Endothelial cell of umbilical vein (primary cell): ENCODE data around the gene UVRAG. TPM values are rescaled to one million over a fixed set of nuclear protein-coding genes. Genes with fewer than 3 reads are reported as not detected.

Experiments used
- BruUV-seq: library from RNA; stranded (reverse); fragments of 400-500 nt; replicated peaks from 2 replicates; lab custom pipeline; 2021; lab: Mats Ljungman, UMichigan
- CTCF ChIA-PET: fragments of 300-600, 350-600 bp; sonication (Branson Sonifier 250); formaldehyde crosslinking; loops from one replicate; lab custom pipeline; 2021; ENCODE audit warnings: antibody characterized with exemption, inconsistent platforms; lab: Charles Lee
- POLR2A ChIA-PET: fragments of 300-600, 350-600 bp; sonication (Branson Sonifier 250); formaldehyde crosslinking; loops from one replicate; lab custom pipeline; 2021; ENCODE audit warnings: antibody characterized with exemption, inconsistent platforms; lab: Charles Lee
- DNase-seq: peaks from one replicate; pipeline ENCODE4 v3.0.0-alpha.2; 2011; ENCODE audit warnings: low read depth, low spot score
- FAIRE-seq: peaks from 2 replicates; lab custom pipeline; 2011; peaks lifted over from hg19 to GRCh38; lab: Jason Lieb, UNC
- H2AFZ ChIP-seq: 2 replicates; pipeline ENCODE4 v1.6.0; 2012; ENCODE audit warnings: low read depth, low read length, control low read depth, inconsistent platforms
- H3K27ac ChIP-seq: 2 replicates; pipeline ENCODE4 v1.5.1; 2011; ENCODE audit warnings: low read depth, mild to moderate bottlenecking, control low read depth, low read length, moderate library complexity; ENCODE audit not compliant: insufficient read depth
- H3K27me3 ChIP-seq, 2 experiments: 2 replicates each; pipeline versions ENCODE4 v1.6.0 to v1.6.1; 2011; ENCODE audit warnings: low read length in 2 of 2, mixed read lengths in 1 of 2; ENCODE audit not compliant: control insufficient read depth in 2 of 2, insufficient read depth in 2 of 2
- H3K36me3 ChIP-seq, 2 experiments: 2 replicates in 1 of 2; 3 replicates in 1 of 2; pipeline ENCODE4 v1.5.1; 2011; ENCODE audit warnings: low read length in 2 of 2, mild to moderate bottlenecking in 1 of 2, moderate library complexity in 1 of 2; ENCODE audit not compliant: control insufficient read depth in 2 of 2, insufficient read depth in 2 of 2; ENCODE audit errors: extremely low read depth in 1 of 2
- H3K4me1 ChIP-seq: 3 replicates; pipeline ENCODE4 v1.5.1; 2011; ENCODE audit warnings: mild to moderate bottlenecking, low read length; ENCODE audit not compliant: control insufficient read depth, insufficient read depth; ENCODE audit errors: extremely low read depth
- H3K4me2 ChIP-seq: 2 replicates; pipeline ENCODE4 v1.6.1; 2011; ENCODE audit warnings: low read length, control low read depth, mixed read lengths; ENCODE audit not compliant: insufficient read depth
- H3K4me3 ChIP-seq, 3 experiments: fragments of 200-600 bp in 1 of 3; sonication (generic), shearing (Covaris generic) in 1 of 3; replicated peaks in 1 of 3; 2 replicates each; pipeline ENCODE4 v1.5.1; 2011 to 2016; ENCODE audit warnings: control low read depth in 3 of 3, low read length in 3 of 3, mild to moderate bottlenecking in 2 of 3, inconsistent platforms in 1 of 3, low read depth in 1 of 3, moderate library complexity in 1 of 3; ENCODE audit not compliant: insufficient read depth in 1 of 3
- H3K79me2 ChIP-seq: 2 replicates; pipeline ENCODE4 v1.6.0; 2012; ENCODE audit warnings: low read length, inconsistent platforms; ENCODE audit not compliant: control insufficient read depth, insufficient read depth
- H3K9ac ChIP-seq: replicated peaks from 2 replicates; pipeline ENCODE3; 2011; ENCODE audit warnings: low read length, control low read depth; ENCODE audit not compliant: insufficient read depth; ENCODE audit errors: extremely low read depth
- H3K9me1 ChIP-seq: replicated peaks from 3 replicates; pipeline ENCODE4 v1.6.0; 2011; ENCODE audit warnings: mild to moderate bottlenecking, low read length; ENCODE audit not compliant: control insufficient read depth, insufficient read depth; ENCODE audit errors: extremely low read depth
- H3K9me3 ChIP-seq: replicated peaks from 2 replicates; pipeline ENCODE4 v1.5.1; 2012; ENCODE audit warnings: low read length, inconsistent platforms; ENCODE audit not compliant: control insufficient read depth, insufficient read depth
- H4K20me1 ChIP-seq: replicated peaks from 2 replicates; pipeline ENCODE3; 2011; ENCODE audit warnings: mild to moderate bottlenecking, low read length; ENCODE audit not compliant: control insufficient read depth, insufficient read depth; ENCODE audit errors: extremely low read depth
- EZH2 ChIP-seq: IDR thresholded peaks from 2 replicates; pipeline ENCODE4 v1.6.1; 2012; ENCODE audit warnings: borderline replicate concordance, low read depth, mild to moderate bottlenecking, moderate library complexity, low read length, inconsistent platforms; ENCODE audit not compliant: severe bottlenecking
- FOS ChIP-seq: IDR thresholded peaks from 2 replicates; pipeline ENCODE4 v1.6.1; 2011; ENCODE audit warnings: mild to moderate bottlenecking, low read length, moderate library complexity, borderline replicate concordance; ENCODE audit not compliant: insufficient read depth
- GATA2 ChIP-seq: IDR thresholded peaks from 2 replicates; pipeline ENCODE4 v1.7.0; 2011; ENCODE audit warnings: low read depth, mild to moderate bottlenecking, moderate library complexity, mixed read lengths, low read length; ENCODE audit not compliant: insufficient read length, insufficient read depth
- JUN ChIP-seq: IDR thresholded peaks from 2 replicates; pipeline ENCODE4 v1.6.1; 2011; ENCODE audit warnings: borderline replicate concordance, low read depth; ENCODE audit not compliant: insufficient read length, insufficient read depth
- MYC ChIP-seq: IDR thresholded peaks from one replicate; pipeline ENCODE4 v1.6.1; 2011; ENCODE audit warnings: mild to moderate bottlenecking, low read depth, low read length
- POLR2A ChIP-seq: IDR thresholded peaks from 2 replicates; pipeline ENCODE4 v1.6.1; 2012; ENCODE audit warnings: low read depth, mild to moderate bottlenecking, control low read depth, low read length
- POLR2AphosphoS5 ChIP-seq: IDR thresholded peaks from 2 replicates; pipeline ENCODE4 v1.6.1; 2012; ENCODE audit warnings: low read depth, mild to moderate bottlenecking, control low read depth, low read length, moderate library complexity; ENCODE audit not compliant: insufficient read depth
- dilution Hi-C: fragments of 300-500 bp; cut with MboI; formaldehyde crosslinking; loops from one replicate; pipeline ENCODE4 v1.15.0; 2019; ENCODE audit warnings: low sequenced_read_pairs; ENCODE audit not compliant: extremely low pct_ligation_motif_present
- intact Hi-C: fragments of 100-400 bp; cut with micrococcal nuclease; formaldehyde crosslinking; loops from one replicate; pipeline ENCODE4 v1.10.0; 2022
- polyA plus RNA-seq, 4 experiments: library from polyadenylated mRNA; depleted of rRNA in 3 of 4; stranded (reverse) in 3 of 4; unstranded in 1 of 4; fragments of >200 nt; gene quantifications; 2 replicates each; pipeline versions ENCODE4 v1.2.1 to v1.2.3, GENCODE V29; 2011 to 2012; ENCODE audit warnings: missing spikeins in 1 of 4
- total RNA-seq: library from RNA; stranded (reverse); gene quantifications from 2 replicates; pipeline ENCODE4 v1.2.3, GENCODE V29; 2021
- TF ChIP-seq, protein P1 (sequence below): IDR thresholded peaks from 2 replicates; pipeline ENCODE4 v1.6.1; 2011; ENCODE audit not compliant: insufficient read depth, insufficient read length
- TF ChIP-seq, protein P2 (sequence below), 2 donors: IDR thresholded peaks; 1 replicate in 1 of 2; 2 replicates in 1 of 2; pipeline ENCODE4 v1.5.1; 2011; ENCODE audit warnings: low read length in 2 of 2, mild to moderate bottlenecking in 2 of 2, moderate library complexity in 2 of 2, control low read depth in 1 of 2, inconsistent platforms in 1 of 2, low read depth in 1 of 2; ENCODE audit not compliant: insufficient read depth in 1 of 2; ENCODE audit errors: extremely low read depth in 1 of 2

UVRAG gene
- total and polyA plus RNA-seq, 2 donors (not counting 3 experiments of a cell fraction or from before 2014, with no cell fraction given) = 21.2 to 65.6 TPM

DNA sequence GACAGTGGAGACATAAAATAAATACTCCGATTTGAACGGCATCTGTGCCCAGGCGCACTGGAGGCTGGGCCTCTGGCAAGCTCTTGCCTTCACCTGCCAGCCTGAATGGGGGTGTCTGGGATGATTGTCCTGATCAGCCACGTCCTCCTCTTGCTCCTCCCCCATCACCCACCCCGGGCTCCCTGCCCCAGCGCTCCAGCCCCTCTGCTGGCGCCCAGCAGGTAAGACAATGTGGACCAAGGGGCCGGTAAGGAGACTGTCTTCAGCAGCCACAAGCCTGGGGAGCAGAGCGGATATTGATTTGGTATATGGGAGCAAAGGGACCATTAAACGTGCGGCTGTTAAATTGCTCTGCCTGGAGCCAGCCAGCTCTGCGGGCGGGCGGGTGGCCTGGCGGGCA lies 366.4 kb downstream of the UVRAG start:
- dilution Hi-C loops = no loop called here
- Histone ChIP-seq H3K36me3 (no peaks in the 10 kb centered on the region), H2AFZ (no peak overlapping the region), H3K27me3 (no peaks in the 10 kb centered on the region), H3K4me3 (no peak overlapping the region), H3K27ac (no peak overlapping the region), H3K9ac (no peak overlapping the region), H3K4me1 (no peaks in the 10 kb centered on the region), H3K79me2 (no peaks in the 10 kb centered on the region), H4K20me1 (no peaks in the 10 kb centered on the region), H3K4me2 (no peak overlapping the region), H3K9me3 (no peaks in the 10 kb centered on the region), H3K9me1 (no peaks in the 10 kb centered on the region)
- no peak for DNase-seq
- no TSS peak for BruUV-seq
- TF ChIP-seq, protein P1, sequence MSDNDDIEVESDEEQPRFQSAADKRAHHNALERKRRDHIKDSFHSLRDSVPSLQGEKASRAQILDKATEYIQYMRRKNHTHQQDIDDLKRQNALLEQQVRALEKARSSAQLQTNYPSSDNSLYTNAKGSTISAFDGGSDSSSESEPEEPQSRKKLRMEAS = no peak
- TF ChIP-seq, protein P2, sequence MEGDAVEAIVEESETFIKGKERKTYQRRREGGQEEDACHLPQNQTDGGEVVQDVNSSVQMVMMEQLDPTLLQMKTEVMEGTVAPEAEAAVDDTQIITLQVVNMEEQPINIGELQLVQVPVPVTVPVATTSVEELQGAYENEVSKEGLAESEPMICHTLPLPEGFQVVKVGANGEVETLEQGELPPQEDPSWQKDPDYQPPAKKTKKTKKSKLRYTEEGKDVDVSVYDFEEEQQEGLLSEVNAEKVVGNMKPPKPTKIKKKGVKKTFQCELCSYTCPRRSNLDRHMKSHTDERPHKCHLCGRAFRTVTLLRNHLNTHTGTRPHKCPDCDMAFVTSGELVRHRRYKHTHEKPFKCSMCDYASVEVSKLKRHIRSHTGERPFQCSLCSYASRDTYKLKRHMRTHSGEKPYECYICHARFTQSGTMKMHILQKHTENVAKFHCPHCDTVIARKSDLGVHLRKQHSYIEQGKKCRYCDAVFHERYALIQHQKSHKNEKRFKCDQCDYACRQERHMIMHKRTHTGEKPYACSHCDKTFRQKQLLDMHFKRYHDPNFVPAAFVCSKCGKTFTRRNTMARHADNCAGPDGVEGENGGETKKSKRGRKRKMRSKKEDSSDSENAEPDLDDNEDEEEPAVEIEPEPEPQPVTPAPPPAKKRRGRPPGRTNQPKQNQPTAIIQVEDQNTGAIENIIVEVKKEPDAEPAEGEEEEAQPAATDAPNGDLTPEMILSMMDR (IDR thresholded peaks at IDR 0.05; ENCODE audit: extremely low read depth in 1 of 2, insufficient read depth in 1 of 2, low read depth in 1 of 2, low read length in 2 of 2) = no peak
- TF ChIP-seq FOS (no peak), GATA2 (no peak), POLR2A (no peak), MYC (no peak), POLR2AphosphoS5 (no peak), EZH2 (no peak), JUN (no peak)
- intact Hi-C loops = no loop called here
- ChIA-PET POLR2A (no interaction called here), CTCF (interaction anchor here (0.6 to 1.0 kb wide), 3 partner anchors 27 to 404 kb away, joined by 3 to 5 read pairs (median 4); no protein-coding TSS in a partner anchor)
- no peak for FAIRE-seq
